ENCODE data around the gene AKAP10.
"Not testable (repeated sequence)": the region's sequence is repeated elsewhere in the genome, so short reads cannot be mapped to it uniquely, and the experiment has no call there.

The AKAP10 gene

DNA sequence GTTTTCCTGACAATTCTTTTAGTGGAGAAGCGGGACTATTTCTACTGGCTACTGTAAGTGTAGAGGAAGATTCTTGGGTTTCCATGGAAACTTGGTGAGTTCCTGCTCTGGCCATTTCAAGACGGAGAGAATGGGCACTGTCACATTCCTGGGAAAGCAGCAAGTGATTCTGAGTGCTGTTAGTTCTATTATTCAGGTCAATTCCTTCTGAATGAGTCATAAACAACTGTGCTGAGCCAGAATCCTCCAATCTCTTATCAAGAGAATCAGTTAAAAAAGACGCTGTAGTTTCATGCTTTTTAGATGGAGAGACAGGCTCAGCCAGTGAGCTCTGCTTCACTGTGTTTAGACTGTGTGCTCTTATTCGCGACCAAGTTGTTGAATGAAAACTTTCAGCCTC is 19.6 kb downstream of the AKAP10 start (continued):
- TF ChIP-seq ZNF366 (tag by site-specific recombination; conservative IDR thresholded peaks at IDR 0.05), result peak; percentile 52
- peak; percentile 19; the same call in 1 of the 2 replicates for TF ChIP-seq SCRT2 (tag by site-specific recombination; IDR thresholded peaks at IDR 0.05)
- TF ChIP-seq ZNF121 (tag by site-specific recombination; IDR thresholded peaks at IDR 0.05), result no peak
- TF ChIP-seq, protein P1, sequence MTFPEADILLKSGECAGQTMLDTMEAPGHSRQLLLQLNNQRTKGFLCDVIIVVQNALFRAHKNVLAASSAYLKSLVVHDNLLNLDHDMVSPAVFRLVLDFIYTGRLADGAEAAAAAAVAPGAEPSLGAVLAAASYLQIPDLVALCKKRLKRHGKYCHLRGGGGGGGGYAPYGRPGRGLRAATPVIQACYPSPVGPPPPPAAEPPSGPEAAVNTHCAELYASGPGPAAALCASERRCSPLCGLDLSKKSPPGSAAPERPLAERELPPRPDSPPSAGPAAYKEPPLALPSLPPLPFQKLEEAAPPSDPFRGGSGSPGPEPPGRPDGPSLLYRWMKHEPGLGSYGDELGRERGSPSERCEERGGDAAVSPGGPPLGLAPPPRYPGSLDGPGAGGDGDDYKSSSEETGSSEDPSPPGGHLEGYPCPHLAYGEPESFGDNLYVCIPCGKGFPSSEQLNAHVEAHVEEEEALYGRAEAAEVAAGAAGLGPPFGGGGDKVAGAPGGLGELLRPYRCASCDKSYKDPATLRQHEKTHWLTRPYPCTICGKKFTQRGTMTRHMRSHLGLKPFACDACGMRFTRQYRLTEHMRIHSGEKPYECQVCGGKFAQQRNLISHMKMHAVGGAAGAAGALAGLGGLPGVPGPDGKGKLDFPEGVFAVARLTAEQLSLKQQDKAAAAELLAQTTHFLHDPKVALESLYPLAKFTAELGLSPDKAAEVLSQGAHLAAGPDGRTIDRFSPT (tag by site-specific recombination; IDR thresholded peaks at IDR 0.05), result peak; percentile 45; the same call in 1 of the 2 replicates
- TF ChIP-seq, protein P2, sequence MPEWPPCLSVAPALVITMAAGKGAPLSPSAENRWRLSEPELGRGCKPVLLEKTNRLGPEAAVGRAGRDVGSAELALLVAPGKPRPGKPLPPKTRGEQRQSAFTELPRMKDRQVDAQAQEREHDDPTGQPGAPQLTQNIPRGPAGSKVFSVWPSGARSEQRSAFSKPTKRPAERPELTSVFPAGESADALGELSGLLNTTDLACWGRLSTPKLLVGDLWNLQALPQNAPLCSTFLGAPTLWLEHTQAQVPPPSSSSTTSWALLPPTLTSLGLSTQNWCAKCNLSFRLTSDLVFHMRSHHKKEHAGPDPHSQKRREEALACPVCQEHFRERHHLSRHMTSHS (tag by site-specific recombination; IDR thresholded peaks at IDR 0.05), result no peak
- TF ChIP-seq, protein P3, sequence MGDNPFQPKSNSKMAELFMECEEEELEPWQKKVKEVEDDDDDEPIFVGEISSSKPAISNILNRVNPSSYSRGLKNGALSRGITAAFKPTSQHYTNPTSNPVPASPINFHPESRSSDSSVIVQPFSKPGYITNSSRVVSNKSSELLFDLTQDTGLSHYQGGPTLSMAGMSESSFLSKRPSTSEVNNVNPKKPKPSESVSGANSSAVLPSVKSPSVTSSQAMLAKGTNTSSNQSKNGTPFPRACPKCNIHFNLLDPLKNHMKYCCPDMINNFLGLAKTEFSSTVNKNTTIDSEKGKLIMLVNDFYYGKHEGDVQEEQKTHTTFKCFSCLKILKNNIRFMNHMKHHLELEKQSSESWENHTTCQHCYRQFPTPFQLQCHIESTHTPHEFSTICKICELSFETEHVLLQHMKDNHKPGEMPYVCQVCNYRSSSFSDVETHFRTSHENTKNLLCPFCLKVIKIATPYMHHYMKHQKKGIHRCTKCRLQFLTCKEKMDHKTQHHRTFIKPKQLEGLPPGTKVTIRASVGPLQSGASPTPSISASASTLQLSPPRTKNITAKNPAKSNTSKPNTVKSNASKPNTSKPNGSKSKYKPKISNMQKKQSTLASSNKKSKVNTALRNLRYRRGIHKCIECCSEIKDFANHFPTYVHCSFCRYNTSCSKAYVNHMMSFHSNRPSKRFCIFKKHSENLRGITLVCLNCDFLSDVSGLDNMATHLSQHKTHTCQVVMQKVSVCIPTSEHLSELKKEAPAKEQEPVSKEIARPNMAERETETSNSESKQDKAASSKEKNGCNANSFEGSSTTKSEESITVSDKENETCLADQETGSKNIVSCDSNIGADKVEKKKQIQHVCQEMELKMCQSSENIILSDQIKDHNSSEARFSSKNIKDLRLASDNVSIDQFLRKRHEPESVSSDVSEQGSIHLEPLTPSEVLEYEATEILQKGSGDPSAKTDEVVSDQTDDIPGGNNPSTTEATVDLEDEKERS (tag by site-specific recombination; IDR thresholded peaks at IDR 0.05), result no peak
- no peak for TF ChIP-seq ZNF169 (tag by site-specific recombination; IDR thresholded peaks at IDR 0.05)
- no peak for TF ChIP-seq ZNF585B (tag by site-specific recombination; IDR thresholded peaks at IDR 0.05)

DNA sequence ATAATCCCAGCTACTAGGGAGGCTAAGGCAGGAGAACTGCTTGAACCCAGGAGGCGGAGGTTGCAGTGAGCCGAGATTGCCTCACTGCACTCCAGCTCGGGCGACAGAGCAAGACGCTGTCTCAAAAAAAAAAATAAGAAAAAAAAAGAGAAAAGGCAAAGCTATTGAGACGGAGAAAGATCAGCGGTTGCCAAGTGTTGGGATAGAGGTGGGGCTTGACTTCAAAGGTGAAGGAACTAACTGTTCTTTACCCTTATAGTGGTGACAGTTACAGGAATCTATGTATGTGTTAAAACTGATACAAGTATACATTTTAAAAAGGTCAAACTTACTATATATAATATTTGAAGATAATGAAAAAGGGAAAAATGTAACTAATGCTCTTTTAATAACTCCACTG is 22.5 kb downstream of the AKAP10 start:
- ChIA-PET POLR2A (no interaction called here), CTCF (no interaction called here)
- Histone ChIP-seq H3K9me3 (ENCODE audit: control insufficient read depth, insufficient read depth, low read depth, low read length) (no peaks in the 10 kb centered on the region), H3K27ac (ENCODE audit: extremely low read depth, low read depth, low read length) (no peak overlapping the region), H3K4me1 (ENCODE audit: control insufficient read depth, insufficient read depth, low read length) (peaks cover 14% of the 10 kb centered on the region), H3K4me3 (ENCODE audit: low read depth, low read length) (no peak overlapping the region), H3K36me3 (ENCODE audit: control insufficient read depth in 2 of 2, insufficient read depth in 1 of 2, low read length in 2 of 2) (peaks cover 49 to 60% of the 10 kb centered on the region in 2 experiments)
- TF ChIP-seq ZNF658 (tag by site-specific recombination; IDR thresholded peaks at IDR 0.05) (no peak), ZNF10 (tag by site-specific recombination; IDR thresholded peaks at IDR 0.05) (peak; percentile 54; the same call in 1 of the 2 replicates), ZNF677 (tag by site-specific recombination; IDR thresholded peaks at IDR 0.05) (no peak)
- TF ChIP-seq, protein P4, sequence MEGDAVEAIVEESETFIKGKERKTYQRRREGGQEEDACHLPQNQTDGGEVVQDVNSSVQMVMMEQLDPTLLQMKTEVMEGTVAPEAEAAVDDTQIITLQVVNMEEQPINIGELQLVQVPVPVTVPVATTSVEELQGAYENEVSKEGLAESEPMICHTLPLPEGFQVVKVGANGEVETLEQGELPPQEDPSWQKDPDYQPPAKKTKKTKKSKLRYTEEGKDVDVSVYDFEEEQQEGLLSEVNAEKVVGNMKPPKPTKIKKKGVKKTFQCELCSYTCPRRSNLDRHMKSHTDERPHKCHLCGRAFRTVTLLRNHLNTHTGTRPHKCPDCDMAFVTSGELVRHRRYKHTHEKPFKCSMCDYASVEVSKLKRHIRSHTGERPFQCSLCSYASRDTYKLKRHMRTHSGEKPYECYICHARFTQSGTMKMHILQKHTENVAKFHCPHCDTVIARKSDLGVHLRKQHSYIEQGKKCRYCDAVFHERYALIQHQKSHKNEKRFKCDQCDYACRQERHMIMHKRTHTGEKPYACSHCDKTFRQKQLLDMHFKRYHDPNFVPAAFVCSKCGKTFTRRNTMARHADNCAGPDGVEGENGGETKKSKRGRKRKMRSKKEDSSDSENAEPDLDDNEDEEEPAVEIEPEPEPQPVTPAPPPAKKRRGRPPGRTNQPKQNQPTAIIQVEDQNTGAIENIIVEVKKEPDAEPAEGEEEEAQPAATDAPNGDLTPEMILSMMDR (tag by site-specific recombination; IDR thresholded peaks at IDR 0.05), result no peak

DNA sequence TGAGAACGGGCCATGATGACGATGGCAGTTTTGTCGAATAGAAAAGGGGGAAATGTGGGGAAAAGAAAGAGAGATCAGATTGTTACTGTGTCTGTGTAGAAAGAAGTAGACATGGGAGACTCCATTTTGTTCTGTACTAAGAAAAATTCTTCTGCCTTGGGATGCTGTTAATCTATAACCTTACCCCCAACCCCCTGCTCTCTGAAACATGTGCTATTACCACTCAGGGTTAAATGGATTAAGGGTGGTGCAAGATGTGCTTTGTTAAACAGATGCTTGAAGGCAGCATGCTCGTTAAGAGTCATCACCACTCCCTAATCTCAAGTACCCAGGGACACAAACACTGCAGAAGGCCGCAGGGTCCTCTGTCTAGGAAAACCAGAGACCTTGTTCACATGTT is 26.2 kb downstream of the AKAP10 start:
- POLR2A ChIA-PET; H3K4me3 ChIP-seq (ENCODE audit: low read depth, low read length); H3K4me1 ChIP-seq (ENCODE audit: control insufficient read depth, insufficient read depth, low read length); H3K9me3 ChIP-seq (ENCODE audit: control insufficient read depth, insufficient read depth, low read depth, low read length); CTCF ChIA-PET; H3K27ac ChIP-seq (ENCODE audit: extremely low read depth, low read depth, low read length): not testable (repeated sequence)
- peaks cover 48 to 51% of the 10 kb centered on the region in 2 experiments for H3K36me3 ChIP-seq (ENCODE audit: control insufficient read depth in 2 of 2, insufficient read depth in 1 of 2, low read length in 2 of 2)

DNA sequence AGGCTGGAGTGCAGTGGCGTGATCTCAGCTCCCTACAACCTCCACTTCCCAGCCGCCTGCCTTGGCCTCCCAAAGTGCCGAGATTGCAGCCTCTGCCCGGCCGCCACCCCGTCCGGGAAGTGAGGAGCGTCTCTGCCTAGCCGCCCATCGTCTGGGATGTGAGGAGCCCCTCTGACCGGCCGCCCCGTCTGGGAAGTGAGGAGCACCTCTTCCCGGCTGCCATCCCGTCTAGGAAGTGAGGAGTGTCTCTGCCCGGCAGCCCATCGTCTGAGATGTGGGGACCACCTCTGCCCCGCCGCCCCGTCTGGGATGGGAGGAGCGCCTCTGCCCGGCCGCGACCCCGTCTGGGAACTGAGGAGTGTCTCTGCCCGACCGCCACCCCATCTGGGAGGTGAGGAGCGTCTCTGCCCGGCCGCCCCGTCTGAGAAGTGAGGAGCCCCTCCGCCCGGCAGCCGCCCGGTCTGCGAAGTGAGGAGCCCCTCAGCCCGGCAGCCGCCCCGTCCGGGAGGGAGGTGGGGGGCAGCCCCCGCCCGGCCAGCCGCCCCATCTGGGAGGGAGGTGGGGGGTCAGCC is 26.9 kb downstream of the AKAP10 start:
- peaks cover 44 to 50% of the 10 kb centered on the region in 2 experiments for H3K36me3 ChIP-seq (ENCODE audit: control insufficient read depth in 2 of 2, insufficient read depth in 1 of 2, low read length in 2 of 2)
- H3K9me3 ChIP-seq (ENCODE audit: control insufficient read depth, insufficient read depth, low read depth, low read length); POLR2A ChIA-PET; H3K4me3 ChIP-seq (ENCODE audit: low read depth, low read length); H3K27ac ChIP-seq (ENCODE audit: extremely low read depth, low read depth, low read length); H3K4me1 ChIP-seq (ENCODE audit: control insufficient read depth, insufficient read depth, low read length); CTCF ChIA-PET: not testable (repeated sequence)

Measured in HEK293 (cell line).